ENCODE results near the gene MYDGF. TPM values are rescaled to one million over a fixed set of nuclear protein-coding genes. Genes with fewer than 3 reads are reported as not detected.
"Not testable (repeated sequence)": the region's sequence is repeated elsewhere in the genome, so short reads cannot be mapped to it uniquely, and the experiment has no call there.

Gene MYDGF
- 10 to 100 TPM; 75.5 to 96.0 TPM for total RNA-seq
- long read RNA-seq, transcript MYDGF-201 (6 exons, 1,018 nt): major isoform, 185 of 193 reads
- long read RNA-seq, partial matches to known transcripts: 6 of 193 reads
- long read RNA-seq, other reads (novel, unspliced or antisense): 2 of 193 reads

- DNase-seq (peak; percentile 93 to 96), ATAC-seq (peak; percentile 97)
- intact Hi-C loops (cut with DNase I, micrococcal nuclease): no loop called here
Measured at GRCh38 chr19:4669723-4670480, at the start of gene MYDGF. Gene MYDGF, minus strand, starts transcription at chr19:4670342. Its CDS starts 8 bp downstream, at chr19:4670334.

- ATAC-seq: no peak
- no peak for DNase-seq
- intact Hi-C loops (cut with DNase I, micrococcal nuclease): no loop called here
Measured at GRCh38 chr19:4719499-4719866, 49.3 kb upstream of the MYDGF start.

- ATAC-seq: no peak
- intact Hi-C loops (cut with DNase I, micrococcal nuclease): no loop called here
Measured at GRCh38 chr19:4717966-4718701, 48.0 kb upstream of the MYDGF start.

GRCh38 chr19:4717191-4717965, 47.2 kb upstream of the MYDGF start:
- ATAC-seq (no peak), DNase-seq (no peak)
- intact Hi-C loops (cut with DNase I, micrococcal nuclease): no loop called here

More at GRCh38 chr19:4717966-4718701, 48.0 kb upstream of the MYDGF start:
- DNase-seq: no peak

GRCh38 chr19:4715529-4716221, 45.5 kb upstream of the MYDGF start:
- DNase-seq (peak in 1 of 2 donors; percentile 25), ATAC-seq (no peak)
- intact Hi-C loops (cut with DNase I, micrococcal nuclease): no loop called here

GRCh38 chr19:4715178-4715528, 45.0 kb upstream of the MYDGF start:
- intact Hi-C loops (cut with DNase I, micrococcal nuclease); ATAC-seq; DNase-seq: not testable (repeated sequence)

GRCh38 chr19:4714016-4714415, 43.9 kb upstream of the MYDGF start:
- intact Hi-C loops (cut with DNase I, micrococcal nuclease): no loop called here
- DNase-seq: no peak
- no peak for ATAC-seq

GRCh38 chr19:4713384-4713951, 43.3 kb upstream of the MYDGF start:
- ATAC-seq (peak; percentile 97), DNase-seq (peak; percentile 88 to 93)
- intact Hi-C loops (cut with DNase I, micrococcal nuclease): no loop called here

- intact Hi-C loops (cut with DNase I, micrococcal nuclease): no loop called here
- ATAC-seq: no peak
- DNase-seq: no peak
Measured at GRCh38 chr19:4712771-4713170, 42.6 kb upstream of the MYDGF start.

GRCh38 chr19:4711211-4711610, 41.1 kb upstream of the MYDGF start:
- ATAC-seq (no peak), DNase-seq (no peak)
- intact Hi-C loops (cut with DNase I, micrococcal nuclease): no loop called here

GRCh38 chr19:4710281-4710600, 40.1 kb upstream of the MYDGF start:
- no peak for DNase-seq
- no peak for ATAC-seq
- intact Hi-C loops (cut with DNase I, micrococcal nuclease): no loop called here

GRCh38 chr19:4709440-4710280, 39.5 kb upstream of the MYDGF start:
- intact Hi-C loops (cut with DNase I, micrococcal nuclease): no loop called here
- no peak for ATAC-seq

GRCh38 chr19:4707956-4708650, 38.0 kb upstream of the MYDGF start:
- ATAC-seq: no peak
- intact Hi-C loops (cut with DNase I, micrococcal nuclease): no loop called here

More at GRCh38 chr19:4709440-4710280, 39.5 kb upstream of the MYDGF start:
- no peak for DNase-seq

GRCh38 chr19:4707322-4707721, 37.2 kb upstream of the MYDGF start:
- ATAC-seq (no peak), DNase-seq (no peak)
- intact Hi-C loops (cut with DNase I, micrococcal nuclease): no loop called here

More at GRCh38 chr19:4707956-4708650, 38.0 kb upstream of the MYDGF start:
- peak in 1 of 2 donors; percentile 26 for DNase-seq

GRCh38 chr19:4705413-4706131, 35.4 kb upstream of the MYDGF start:
- ATAC-seq (peak; percentile 67), DNase-seq (peak; percentile 48 to 51)
- intact Hi-C loops (cut with DNase I, micrococcal nuclease): no loop called here

GRCh38 chr19:4704317-4704673, 34.2 kb upstream of the MYDGF start:
- intact Hi-C loops (cut with DNase I, micrococcal nuclease): no loop called here
- DNase-seq (no peak), ATAC-seq (no peak)

Measured in left colon (tissue), 2 donors.